HG03521 (cell line): ENCODE measurements around the gene WDFY2.

Experiments used
- ATAC-seq: cut with Tn5 transposase; IDR thresholded peaks from one replicate; pipeline ENCODE4 v1.9.1; 2021; ENCODE audit warnings: mild to moderate bottlenecking, moderate library complexity; ENCODE audit not compliant: unreplicated experiment

The WDFY2 gene

DNA sequence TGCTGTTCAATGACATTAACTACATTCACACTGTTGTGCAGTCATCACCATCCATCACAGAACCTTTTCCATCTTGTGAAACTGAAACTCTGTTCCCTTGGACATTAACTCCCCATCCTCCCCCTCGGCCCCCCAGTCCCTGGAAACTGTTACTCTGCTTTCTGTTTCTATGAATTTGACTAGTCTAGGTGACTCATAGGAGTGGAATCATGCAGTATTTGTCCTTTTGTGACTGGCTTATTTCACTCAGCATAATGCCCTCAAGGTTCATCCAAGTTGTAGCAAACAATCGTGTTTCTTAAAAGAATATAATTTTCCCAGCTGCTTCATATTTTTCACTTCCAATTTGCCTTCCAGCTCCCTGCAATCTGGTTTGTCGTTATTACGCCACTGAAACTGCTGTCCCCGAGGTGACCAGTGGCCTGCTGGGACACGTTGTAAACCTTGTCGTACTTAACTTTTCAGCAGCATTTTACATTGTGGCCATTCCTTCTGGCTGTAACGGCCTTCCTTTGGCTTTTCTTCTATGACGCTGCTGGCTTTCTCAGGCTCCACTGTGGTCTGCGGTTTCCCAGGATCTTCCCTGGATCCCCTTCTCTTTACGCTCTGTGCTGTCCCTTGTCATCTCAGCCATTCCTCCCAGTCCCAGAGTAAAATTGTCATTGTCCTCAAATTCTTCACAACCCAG is 145.7 kb downstream of the WDFY2 start:
- ATAC-seq = no peak

- no peak for ATAC-seq
Observed at GRCh38 chr13:51730927-51731326, 146.7 kb downstream of the WDFY2 start.

- ATAC-seq = no peak
Observed at GRCh38 chr13:51731759-51732158, 147.5 kb downstream of the WDFY2 start.

- no peak for ATAC-seq
Observed at GRCh38 chr13:51733374-51734298, 149.4 kb downstream of the WDFY2 start.

DNA sequence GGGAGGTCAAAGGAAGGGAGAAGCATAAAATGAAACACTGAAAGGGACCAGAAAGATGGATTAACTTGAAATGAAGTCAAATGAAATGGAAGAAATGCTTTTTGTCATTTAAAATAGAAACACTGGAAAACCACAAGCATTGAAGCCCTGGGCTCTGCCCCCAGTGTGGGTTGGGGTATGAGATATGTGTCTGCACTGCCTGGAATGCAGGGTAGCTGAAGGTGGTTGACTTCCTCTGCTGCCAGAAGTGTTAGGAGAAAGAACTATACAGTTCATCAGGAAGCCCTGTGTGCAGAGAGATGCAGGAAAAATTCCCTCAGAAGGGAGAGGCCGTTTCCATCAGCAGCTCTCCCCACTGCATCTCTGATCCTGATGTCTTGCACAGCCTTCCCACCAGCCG is 150.5 kb downstream of the WDFY2 start:
- ATAC-seq = no peak

GRCh38 chr13:51737609-51738008 is 153.3 kb downstream of the WDFY2 start:
- ATAC-seq = no peak

DNA sequence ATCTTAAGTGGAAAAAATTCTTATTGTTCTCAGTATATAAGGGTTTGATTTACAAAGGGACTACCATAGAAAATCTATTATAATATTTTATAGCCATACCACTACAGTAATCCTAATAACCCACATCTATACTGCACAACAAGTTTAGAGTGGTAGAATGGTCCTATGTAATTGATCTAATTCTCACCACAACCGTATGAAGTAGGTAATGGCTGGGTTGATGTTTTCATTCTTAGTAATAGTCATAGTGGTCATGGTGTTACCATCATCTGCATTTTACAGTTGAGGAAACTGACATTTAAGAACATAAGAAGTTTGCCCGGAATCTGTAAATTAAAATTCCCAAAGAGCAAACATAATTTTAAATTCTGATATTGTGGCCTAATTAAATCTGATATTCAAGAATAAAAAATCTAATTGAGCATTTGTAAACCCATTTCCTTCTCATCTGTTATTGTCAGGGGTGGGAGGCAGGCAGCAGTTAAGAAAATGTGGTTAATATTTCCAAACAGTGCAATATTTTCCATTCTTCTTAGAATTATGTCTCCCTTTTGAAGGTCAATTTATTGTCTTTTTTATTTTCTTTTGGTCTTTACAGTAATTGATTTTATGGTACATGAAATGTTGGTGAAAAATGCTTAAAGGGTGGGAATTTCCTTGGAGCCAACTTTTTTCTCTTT is 154.1 kb downstream of the WDFY2 start:
- ATAC-seq = no peak

GRCh38 chr13:51739027-51739764 is 154.9 kb downstream of the WDFY2 start:
- ATAC-seq = no peak

- ATAC-seq = no peak
Observed at GRCh38 chr13:51740698-51741097, 156.4 kb downstream of the WDFY2 start.

DNA sequence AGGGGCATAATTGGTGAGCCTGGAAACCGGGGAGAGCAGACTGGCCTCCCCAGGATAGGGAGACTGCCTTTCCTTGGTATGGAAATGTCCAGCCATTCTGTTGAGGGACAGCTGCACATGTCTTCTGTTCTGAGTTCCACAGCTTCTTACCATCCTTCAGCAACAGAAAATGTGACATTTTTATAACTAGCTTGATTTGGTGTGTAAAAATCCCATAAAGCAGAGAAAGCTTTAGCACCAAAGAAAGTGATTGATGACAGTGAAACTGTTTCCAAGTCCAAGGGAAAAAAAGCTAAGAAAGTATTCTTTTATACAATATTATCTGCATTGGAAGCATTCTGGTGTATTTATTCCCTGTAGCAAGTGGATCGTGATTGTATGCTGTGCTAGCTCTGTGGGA is 157.8 kb downstream of the WDFY2 start:
- ATAC-seq = no peak

- ATAC-seq = no peak
Observed at GRCh38 chr13:51742611-51743010, 158.3 kb downstream of the WDFY2 start.

- ATAC-seq = no peak
Observed at GRCh38 chr13:51745243-51745642, 161.0 kb downstream of the WDFY2 start.

DNA sequence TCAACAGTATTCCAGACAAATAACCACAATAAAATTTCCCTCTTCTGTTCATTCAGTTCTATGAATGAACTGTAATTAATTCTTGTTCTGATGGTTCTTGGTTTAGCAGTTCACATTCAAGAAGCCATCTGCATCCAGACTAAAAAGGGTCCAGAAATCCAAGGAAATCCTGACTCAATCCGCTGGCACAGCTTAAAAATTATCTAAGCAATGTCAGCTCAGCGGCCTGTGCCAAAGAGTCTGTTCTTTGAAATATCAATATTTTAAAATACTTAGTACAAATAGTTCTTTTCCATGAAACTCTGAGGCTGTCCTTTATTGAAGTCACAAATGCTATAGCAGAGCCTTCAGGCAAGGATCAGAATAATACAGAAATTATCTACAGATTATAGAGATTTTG is 162.5 kb downstream of the WDFY2 start:
- ATAC-seq = no peak

DNA sequence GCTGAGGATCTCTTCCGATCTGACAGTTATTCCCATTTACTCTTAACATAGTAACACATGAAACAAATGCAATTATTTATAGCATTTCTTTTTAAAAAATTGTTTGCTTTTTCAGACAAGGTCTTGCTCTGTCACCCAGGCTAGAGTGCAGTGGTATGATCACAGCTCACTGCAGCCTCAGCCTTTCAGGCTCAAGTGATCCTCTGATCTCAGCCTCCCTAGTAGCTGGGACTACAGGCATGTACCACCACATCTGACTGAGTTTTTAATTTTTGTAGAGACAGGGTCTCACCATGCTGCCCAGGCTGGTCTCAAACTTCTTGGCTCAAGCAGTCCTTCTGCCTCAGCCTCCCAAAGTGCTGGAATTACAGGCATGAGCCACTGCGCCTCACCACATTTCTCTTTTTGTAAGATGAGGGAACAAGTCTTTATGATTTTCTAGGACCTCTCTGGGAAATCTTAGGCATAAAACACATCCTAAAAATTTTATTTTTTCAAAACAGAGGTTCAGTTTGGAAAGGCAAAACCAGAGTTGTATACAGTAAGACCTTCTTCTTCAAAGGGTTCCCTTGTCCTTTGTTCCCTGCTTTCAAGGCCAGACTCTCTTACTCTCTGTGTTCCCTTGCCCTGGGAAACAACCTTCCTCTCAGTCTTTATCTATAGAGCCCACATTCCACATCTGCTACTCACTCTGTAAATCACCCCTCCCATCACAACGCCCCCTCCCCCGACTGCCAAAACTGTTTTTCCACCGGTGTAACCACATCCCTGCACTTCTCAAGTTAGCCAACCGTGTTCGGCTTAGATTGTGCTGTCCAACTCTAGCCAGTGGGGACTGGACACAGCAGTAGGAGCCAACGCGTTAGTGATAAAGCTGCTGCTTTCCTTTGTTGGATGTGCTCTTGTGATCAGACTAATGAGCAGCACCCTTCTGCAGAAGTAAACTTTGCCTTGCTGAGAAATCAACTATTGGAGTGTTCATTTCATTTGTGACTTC is 163.5 kb downstream of the WDFY2 start:
- no peak for ATAC-seq

GRCh38 chr13:51756651-51757050 is 172.4 kb downstream of the WDFY2 start:
- ATAC-seq = no peak

GRCh38 chr13:51758691-51759090 is 174.4 kb downstream of the WDFY2 start:
- no peak for ATAC-seq

- no peak for ATAC-seq
Observed at GRCh38 chr13:51759240-51759639, 175.0 kb downstream of the WDFY2 start.

GRCh38 chr13:51760592-51760991 is 176.3 kb downstream of the WDFY2 start:
- ATAC-seq = no peak

GRCh38 chr13:51761643-51762350 is 177.5 kb downstream of the WDFY2 start:
- ATAC-seq = no peak
